AG20443 (cell line): ENCODE measurements around the gene SLC1A7.

Experiments used
- DNase-seq: peaks from one replicate; pipeline ENCODE4 v3.0.0; 2012; ENCODE audit warnings: low spot score, mixed read lengths

Gene SLC1A7

GRCh38 chr1:53075761-53076163 lies 66.7 kb downstream of the SLC1A7 start:
- no peak for DNase-seq

- DNase-seq: no peak
Observed at GRCh38 chr1:53075206-53075605, 67.2 kb downstream of the SLC1A7 start.

- DNase-seq: no peak
Observed at GRCh38 chr1:53074313-53075154, 67.9 kb downstream of the SLC1A7 start.

- DNase-seq: no peak
Observed at GRCh38 chr1:53073868-53074311, 68.5 kb downstream of the SLC1A7 start.

- no peak for DNase-seq
Observed at GRCh38 chr1:53073287-53073686, 69.2 kb downstream of the SLC1A7 start.

- DNase-seq: no peak
Observed at GRCh38 chr1:53071915-53072314, 70.5 kb downstream of the SLC1A7 start.

- DNase-seq: no peak
Observed at GRCh38 chr1:53071167-53071865, 71.1 kb downstream of the SLC1A7 start.

GRCh38 chr1:53070621-53071020 lies 71.8 kb downstream of the SLC1A7 start:
- no peak for DNase-seq

- no peak for DNase-seq
Observed at GRCh38 chr1:53069663-53070327, 72.6 kb downstream of the SLC1A7 start.

GRCh38 chr1:53069265-53069662 lies 73.2 kb downstream of the SLC1A7 start:
- DNase-seq: no peak

GRCh38 chr1:53068314-53069099 lies 73.9 kb downstream of the SLC1A7 start:
- no peak for DNase-seq

- no peak for DNase-seq
Observed at GRCh38 chr1:53067886-53068285, 74.6 kb downstream of the SLC1A7 start.

GRCh38 chr1:53066891-53067738 lies 75.3 kb downstream of the SLC1A7 start:
- DNase-seq: peak; percentile 5

GRCh38 chr1:53066488-53066887 lies 76.0 kb downstream of the SLC1A7 start:
- DNase-seq: peak; percentile 3

- no peak for DNase-seq
Observed at GRCh38 chr1:53065391-53065790, 77.0 kb downstream of the SLC1A7 start.

GRCh38 chr1:53063744-53064515 lies 78.5 kb downstream of the SLC1A7 start:
- no peak for DNase-seq

GRCh38 chr1:53062708-53063591 lies 79.5 kb downstream of the SLC1A7 start:
- DNase-seq: no peak

GRCh38 chr1:53061859-53062707 lies 80.4 kb downstream of the SLC1A7 start, which contains the start of gene PODN:
TSS of gene PODN (plus strand) at chr1:53062213. CDS start at chr1:53069856, 7,643 bp downstream.
- peak; percentile 86 for DNase-seq
